Osteocyte (in vitro differentiated cells): ENCODE measurements around the gene AKT2. TPM values are rescaled to one million over a fixed set of nuclear protein-coding genes. Genes with fewer than 3 reads are reported as not detected.

Experiments used
- DNase-seq: peaks from one replicate; pipeline ENCODE4 v3.0.0; 2021; ENCODE audit warnings: mixed read lengths; ENCODE audit not compliant: unreplicated experiment; ENCODE audit errors: extremely low spot score
- H3K27ac Mint-ChIP-seq: one replicate; pipeline ENCODE4 v1.8.0; 2021; ENCODE audit warnings: mild to moderate bottlenecking, mixed read lengths; ENCODE audit not compliant: unreplicated experiment
- H3K27me3 Mint-ChIP-seq: one replicate; pipeline ENCODE4 v1.8.0; 2021; ENCODE audit warnings: mixed read lengths; ENCODE audit not compliant: unreplicated experiment
- H3K36me3 Mint-ChIP-seq: one replicate; pipeline ENCODE4 v1.8.0; 2021; ENCODE audit warnings: mixed read lengths; ENCODE audit not compliant: unreplicated experiment
- H3K4me1 Mint-ChIP-seq: one replicate; pipeline ENCODE4 v1.8.0; 2021; ENCODE audit warnings: mixed read lengths; ENCODE audit not compliant: unreplicated experiment
- H3K4me3 Mint-ChIP-seq: one replicate; pipeline ENCODE4 v1.8.0; 2021; ENCODE audit warnings: mild to moderate bottlenecking, moderate library complexity, mixed read lengths; ENCODE audit not compliant: unreplicated experiment
- H3K9me3 Mint-ChIP-seq: one replicate; pipeline ENCODE4 v1.8.0; 2021; ENCODE audit warnings: mixed read lengths; ENCODE audit not compliant: unreplicated experiment
- total RNA-seq: library from RNA; stranded (reverse); gene quantifications from 2 replicates; pipeline ENCODE4 v1.2.1, GENCODE V29; 2021
- TF ChIP-seq, protein P1 (sequence below): fragments of 200-600 bp; sonication (generic); IDR thresholded peaks from 2 replicates; pipeline ENCODE4 v1.5.0; 2021; ENCODE audit warnings: antibody characterized with exemption, mild to moderate bottlenecking, moderate library complexity

Gene AKT2
- total RNA-seq, 1 donor from 2014 or later: 152 TPM

DNA sequence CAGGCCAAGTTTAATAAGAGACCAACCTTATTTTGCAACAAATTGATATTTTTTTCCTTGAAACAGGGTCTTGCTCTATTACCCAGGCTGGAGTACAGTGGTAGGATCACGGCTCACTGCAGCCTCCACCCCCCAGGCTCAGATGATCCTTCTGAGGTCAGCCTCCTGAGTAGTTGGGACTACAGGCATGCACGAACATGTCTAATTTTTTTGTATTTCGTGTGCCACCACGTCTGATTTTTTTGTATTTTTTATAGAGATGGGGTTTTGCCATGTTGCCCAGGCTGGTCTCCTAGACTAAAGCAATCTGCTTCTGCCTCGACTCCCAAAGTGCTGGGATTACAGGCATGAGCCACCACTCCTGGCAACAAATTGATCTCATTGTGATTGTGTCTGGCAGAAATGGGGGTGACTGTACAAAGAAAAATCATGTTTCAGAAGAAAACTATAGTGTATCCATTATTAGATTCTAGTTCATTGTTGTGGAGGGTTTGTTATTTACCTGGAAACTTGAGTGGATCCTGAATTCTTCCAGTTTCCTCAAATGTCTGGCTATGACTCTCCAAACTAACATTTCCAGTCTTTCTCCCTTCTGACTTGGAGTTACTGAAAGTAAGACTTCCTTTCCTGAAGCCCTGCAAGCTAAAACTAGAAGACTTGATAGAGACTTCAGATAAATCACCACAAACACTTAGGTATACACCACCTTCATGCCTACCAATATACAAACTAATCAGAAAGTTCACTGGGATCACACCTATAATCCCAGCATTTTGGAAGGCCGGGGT is 17.3 kb upstream of the AKT2 start:
- H3K27me3 Mint-ChIP-seq: no peaks in the 10 kb centered on the region
- no peaks in the 10 kb centered on the region for H3K9me3 Mint-ChIP-seq
- no peak overlapping the region for H3K27ac Mint-ChIP-seq
- TF ChIP-seq, protein P1, sequence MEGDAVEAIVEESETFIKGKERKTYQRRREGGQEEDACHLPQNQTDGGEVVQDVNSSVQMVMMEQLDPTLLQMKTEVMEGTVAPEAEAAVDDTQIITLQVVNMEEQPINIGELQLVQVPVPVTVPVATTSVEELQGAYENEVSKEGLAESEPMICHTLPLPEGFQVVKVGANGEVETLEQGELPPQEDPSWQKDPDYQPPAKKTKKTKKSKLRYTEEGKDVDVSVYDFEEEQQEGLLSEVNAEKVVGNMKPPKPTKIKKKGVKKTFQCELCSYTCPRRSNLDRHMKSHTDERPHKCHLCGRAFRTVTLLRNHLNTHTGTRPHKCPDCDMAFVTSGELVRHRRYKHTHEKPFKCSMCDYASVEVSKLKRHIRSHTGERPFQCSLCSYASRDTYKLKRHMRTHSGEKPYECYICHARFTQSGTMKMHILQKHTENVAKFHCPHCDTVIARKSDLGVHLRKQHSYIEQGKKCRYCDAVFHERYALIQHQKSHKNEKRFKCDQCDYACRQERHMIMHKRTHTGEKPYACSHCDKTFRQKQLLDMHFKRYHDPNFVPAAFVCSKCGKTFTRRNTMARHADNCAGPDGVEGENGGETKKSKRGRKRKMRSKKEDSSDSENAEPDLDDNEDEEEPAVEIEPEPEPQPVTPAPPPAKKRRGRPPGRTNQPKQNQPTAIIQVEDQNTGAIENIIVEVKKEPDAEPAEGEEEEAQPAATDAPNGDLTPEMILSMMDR: no peak
- no peaks in the 10 kb centered on the region for H3K36me3 Mint-ChIP-seq
- peaks cover 6% of the 10 kb centered on the region for H3K4me1 Mint-ChIP-seq
- no peak for DNase-seq
- no peak overlapping the region for H3K4me3 Mint-ChIP-seq

DNA sequence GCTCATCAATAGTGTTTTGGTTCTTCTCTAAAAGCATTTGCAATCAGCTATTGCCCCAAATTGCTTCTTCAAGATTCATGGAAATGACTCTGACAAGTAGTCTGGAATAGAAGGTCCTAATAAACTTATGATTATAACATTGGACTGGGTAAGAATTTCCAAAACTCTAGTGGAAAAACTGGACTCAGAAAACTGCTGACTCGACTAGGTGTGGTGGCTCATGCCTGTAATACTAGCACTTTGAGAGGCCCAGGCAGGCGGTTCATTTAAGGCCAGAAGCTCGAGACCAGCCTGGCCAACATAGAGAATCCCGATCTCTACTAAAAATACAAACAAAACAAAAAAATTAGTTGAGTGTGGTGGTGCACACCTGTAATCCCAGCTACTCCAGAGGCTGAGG is 15.5 kb upstream of the AKT2 start:
- no peaks in the 10 kb centered on the region for H3K27me3 Mint-ChIP-seq
- H3K9me3 Mint-ChIP-seq: no peaks in the 10 kb centered on the region
- no peak overlapping the region for H3K27ac Mint-ChIP-seq
- no peak for DNase-seq
- no peak overlapping the region for H3K4me3 Mint-ChIP-seq
- H3K4me1 Mint-ChIP-seq: peaks cover 6% of the 10 kb centered on the region
- TF ChIP-seq, protein P1: no peak
- H3K36me3 Mint-ChIP-seq: no peaks in the 10 kb centered on the region

DNA sequence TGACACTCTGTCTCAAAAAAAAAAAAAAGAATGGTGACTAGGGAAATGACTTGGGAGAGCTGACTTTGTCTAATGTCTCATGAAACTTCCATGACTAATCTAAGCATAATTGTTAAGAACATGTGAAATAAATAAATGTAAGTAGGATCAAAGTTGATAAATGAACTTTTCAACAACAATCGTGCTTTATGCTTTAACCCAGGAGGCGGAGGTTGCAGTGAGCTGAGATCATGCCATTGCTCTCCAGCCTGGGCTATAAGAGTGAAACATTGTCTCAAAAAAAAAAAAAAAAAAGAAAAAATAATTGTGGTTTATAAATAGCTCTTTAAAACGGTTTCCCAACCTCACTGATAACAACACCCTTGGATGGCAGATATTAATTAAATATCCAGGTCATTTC is 12.9 kb upstream of the AKT2 start:
- H3K36me3 Mint-ChIP-seq: no peaks in the 10 kb centered on the region

DNA sequence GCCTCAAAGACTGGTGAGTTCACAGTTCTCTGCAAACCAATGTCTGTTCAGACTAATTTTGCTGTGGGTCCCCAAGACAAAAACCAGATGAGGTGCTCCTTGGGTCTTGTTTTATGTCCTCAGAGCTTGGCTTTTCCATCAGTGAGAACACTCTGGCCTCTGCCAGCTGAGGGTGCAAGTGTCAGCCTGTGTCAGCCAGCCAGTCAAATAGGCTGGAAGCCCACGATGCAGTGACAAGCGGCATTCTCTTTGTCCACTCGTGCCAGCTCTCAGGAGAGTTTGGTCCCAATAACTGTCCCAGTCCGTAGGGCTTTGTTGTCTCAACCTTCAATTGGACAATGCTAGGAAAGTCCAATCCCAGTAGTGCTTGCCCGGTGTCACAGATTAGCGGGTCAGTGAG is 9.4 kb upstream of the AKT2 start:
- Mint-ChIP-seq H3K27me3 (no peaks in the 10 kb centered on the region), H3K4me3 (no peak overlapping the region), H3K9me3 (no peaks in the 10 kb centered on the region), H3K4me1 (no peaks in the 10 kb centered on the region), H3K27ac (no peak overlapping the region), H3K36me3 (no peaks in the 10 kb centered on the region)
- no peak for DNase-seq
- TF ChIP-seq, protein P1: no peak

More for the DNA sequence above, 12.9 kb upstream of the AKT2 start:
- no peak for DNase-seq
- no peaks in the 10 kb centered on the region for H3K4me1 Mint-ChIP-seq
- H3K27me3 Mint-ChIP-seq: no peaks in the 10 kb centered on the region
- H3K9me3 Mint-ChIP-seq: no peaks in the 10 kb centered on the region
- TF ChIP-seq, protein P1: no peak
- no peak overlapping the region for H3K4me3 Mint-ChIP-seq
- no peak overlapping the region for H3K27ac Mint-ChIP-seq

DNA sequence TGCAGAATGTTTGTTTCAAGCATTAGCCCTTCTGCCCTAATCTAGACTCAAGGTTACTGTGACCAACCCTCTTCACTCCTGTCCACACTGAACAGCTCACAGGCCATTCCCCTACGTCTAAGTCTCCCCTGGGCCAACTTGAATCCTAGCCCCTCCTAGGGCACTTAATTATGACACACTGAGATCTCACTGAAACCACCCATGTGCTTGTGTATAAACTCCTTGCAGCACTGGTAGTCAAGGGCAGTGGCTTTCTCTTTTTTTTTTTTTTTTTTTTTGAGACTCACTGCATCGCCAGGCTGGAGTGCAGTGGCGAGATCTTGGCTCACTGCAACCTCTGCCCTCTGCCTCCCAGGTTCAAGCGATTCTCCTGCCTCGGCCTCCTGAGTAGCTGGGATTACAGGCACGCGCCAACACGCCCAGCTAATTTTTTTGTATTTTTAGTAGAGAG is 1.9 kb upstream of the AKT2 start:
- Mint-ChIP-seq H3K4me3 (no peak overlapping the region), H3K36me3 (no peaks in the 10 kb centered on the region), H3K27ac (peak overlapping the region; percentile 100), H3K9me3 (no peaks in the 10 kb centered on the region), H3K27me3 (no peaks in the 10 kb centered on the region), H3K4me1 (peaks cover 25% of the 10 kb centered on the region)
- TF ChIP-seq, protein P1: no peak
- DNase-seq: no peak
